GM18873 (cell line): ENCODE measurements around the gene BMP5.

Experiments
- ATAC-seq: cut with Tn5 transposase; IDR thresholded peaks from one replicate; pipeline ENCODE4 v1.9.1; 2021; ENCODE audit warnings: mild to moderate bottlenecking, moderate library complexity, moderate number of reproducible peaks; ENCODE audit not compliant: unreplicated experiment, low FRiP score

Gene BMP5

DNA sequence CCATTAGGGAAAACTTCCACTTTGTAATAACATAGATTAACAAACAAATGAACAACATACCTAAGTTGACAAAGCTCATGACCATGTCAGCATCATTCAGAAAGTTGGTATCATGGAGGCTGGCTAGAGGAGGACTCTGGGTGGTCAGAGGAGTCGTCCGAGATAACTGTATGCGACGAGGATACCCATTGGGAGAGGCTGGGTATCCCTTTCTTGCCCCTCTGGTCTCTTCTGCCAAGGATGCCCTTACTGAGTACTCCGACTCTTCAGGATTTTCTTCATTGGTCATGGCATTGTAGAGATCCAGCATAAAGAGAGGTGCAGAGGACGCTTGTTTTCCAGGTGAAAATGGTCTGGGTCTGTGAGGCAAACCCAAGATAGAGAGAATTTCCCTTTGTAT lies 1.1 kb downstream of the BMP5 start:
- ATAC-seq: no peak

DNA sequence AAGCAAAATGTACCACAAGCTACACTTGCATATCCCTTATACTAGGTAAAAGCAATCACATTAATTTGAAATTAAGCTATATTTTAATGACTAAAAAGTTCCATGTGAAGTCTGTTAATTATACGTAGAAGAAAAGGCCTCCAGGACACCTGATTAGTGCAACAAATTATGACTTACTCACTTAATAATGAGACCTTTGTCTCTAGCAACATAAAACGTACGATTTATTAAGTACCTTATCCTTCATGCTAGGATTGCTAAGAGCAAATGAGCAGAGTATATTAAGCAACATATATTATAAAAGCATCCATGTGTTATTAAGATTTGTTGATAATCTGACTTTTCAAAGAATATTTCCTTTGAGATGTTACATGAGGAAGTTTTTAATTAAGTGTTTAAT lies 2.5 kb downstream of the BMP5 start:
- ATAC-seq: no peak

DNA sequence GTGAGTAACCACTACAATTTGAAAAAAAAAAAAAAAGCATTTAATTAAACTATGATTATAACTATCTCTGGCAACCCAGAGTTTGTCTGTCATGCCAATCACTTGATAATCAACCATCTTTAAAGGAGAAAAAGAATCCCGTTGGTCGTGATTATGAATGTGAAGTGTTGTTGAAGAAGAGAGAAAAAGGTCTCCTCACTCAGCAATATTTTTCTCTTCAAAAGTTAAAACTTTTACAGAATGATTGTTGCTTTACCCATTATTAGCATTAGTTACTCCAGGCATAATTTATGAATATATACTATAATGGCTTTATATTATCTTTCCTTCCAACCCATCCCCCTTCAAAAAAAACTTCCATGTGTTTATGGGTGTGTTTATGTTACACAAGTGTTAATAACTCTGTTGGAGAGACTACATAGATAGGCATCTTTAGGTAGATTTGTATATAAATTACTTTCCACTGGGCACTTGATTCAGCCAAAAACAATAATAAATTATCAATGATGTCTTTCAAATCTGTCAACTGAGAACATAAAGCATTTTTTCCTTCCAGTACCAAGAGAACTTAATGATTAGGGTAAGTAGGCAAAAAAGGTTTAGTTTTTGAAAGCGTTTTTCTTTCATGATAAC lies 5.1 kb downstream of the BMP5 start:
- no peak for ATAC-seq

DNA sequence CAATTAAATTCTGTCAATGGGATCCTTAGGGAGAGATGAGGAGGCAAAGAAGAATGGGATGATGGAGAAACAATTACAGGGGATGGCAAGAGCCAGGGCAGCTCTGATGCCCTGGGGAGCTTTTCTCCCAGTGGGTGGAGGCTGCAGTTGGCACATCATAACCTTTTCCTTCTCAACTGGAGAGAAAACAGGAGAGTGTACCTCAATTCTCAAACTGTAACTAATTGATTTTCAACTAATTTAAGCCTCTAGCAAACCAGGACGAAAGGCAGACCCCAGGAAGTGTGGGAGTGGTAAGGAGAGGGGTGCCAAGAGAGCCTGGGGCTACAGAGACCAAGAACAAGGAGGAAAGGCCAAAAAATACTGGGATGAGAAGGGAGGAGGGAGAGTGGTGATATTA lies 5.7 kb downstream of the BMP5 start:
- no peak for ATAC-seq

DNA sequence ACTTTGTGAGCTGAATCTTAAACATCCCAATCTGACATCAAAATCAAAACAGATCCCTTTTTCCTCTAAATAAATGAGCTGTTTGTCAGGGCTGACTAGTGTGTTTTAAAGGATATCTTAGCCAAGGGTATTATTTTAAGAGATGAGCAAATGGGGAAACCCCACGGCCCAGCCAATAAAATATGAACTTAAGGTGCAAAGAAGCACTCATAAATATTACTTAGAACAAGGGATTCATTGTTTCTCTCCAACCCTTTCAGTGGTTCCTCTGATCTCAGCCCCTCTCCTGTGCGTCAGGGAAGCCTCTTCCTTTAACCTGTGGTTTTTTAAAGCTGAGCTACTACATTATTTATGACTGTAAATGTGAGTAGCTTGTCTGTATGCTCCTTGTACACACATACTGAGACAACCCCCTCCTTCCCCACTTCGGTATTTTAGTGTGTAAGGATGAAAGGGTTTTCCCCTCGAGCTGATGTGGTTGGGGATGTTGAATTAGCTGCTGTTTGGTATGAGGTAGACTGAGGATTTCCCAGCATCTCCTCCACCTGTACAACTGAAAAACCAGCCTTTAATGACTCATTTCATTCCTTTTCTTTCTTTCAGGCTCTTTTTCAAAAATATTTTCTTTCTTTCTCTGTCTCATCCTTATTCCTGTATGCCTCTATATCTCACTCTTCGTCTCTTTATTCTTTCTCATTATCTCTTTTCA lies 6.5 kb downstream of the BMP5 start:
- ATAC-seq: peak; percentile 98

DNA sequence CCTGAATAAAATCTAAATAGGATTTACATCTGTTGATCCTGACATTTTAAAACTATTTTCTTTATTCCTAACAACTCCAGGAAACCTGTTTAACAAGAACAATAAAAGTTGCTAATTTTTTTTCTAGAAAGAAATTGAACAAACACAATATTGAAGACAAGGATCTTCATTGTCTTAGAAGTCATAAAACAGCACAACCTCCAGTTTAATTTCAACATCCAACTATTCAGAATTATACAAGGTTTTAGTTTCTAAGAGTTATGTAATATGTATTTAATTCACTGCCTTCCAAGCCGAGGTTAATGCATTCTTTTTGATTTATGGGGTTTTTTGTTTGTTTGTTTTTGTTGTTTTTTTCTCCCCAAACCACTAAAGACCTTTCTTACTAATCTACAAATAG lies 7.2 kb downstream of the BMP5 start:
- no peak for ATAC-seq

DNA sequence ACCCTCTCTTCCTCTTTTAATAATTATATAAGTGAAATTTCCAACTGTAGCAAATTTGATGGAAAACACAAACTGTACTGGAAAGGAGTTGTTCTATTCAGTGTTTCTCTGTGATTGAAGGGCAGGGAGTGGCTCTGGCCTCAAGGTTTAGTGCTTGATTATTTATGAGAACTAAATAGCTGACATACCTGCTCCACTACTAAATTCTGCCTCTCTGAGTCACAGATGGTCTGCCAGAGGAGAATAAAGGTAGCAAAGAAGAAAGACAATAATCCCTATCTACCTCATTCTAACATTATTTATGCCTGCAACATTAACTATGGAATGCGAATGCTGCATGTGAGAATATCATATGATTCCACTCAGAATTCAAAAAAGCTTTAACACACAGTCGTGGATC lies 9.3 kb downstream of the BMP5 start:
- ATAC-seq: no peak

DNA sequence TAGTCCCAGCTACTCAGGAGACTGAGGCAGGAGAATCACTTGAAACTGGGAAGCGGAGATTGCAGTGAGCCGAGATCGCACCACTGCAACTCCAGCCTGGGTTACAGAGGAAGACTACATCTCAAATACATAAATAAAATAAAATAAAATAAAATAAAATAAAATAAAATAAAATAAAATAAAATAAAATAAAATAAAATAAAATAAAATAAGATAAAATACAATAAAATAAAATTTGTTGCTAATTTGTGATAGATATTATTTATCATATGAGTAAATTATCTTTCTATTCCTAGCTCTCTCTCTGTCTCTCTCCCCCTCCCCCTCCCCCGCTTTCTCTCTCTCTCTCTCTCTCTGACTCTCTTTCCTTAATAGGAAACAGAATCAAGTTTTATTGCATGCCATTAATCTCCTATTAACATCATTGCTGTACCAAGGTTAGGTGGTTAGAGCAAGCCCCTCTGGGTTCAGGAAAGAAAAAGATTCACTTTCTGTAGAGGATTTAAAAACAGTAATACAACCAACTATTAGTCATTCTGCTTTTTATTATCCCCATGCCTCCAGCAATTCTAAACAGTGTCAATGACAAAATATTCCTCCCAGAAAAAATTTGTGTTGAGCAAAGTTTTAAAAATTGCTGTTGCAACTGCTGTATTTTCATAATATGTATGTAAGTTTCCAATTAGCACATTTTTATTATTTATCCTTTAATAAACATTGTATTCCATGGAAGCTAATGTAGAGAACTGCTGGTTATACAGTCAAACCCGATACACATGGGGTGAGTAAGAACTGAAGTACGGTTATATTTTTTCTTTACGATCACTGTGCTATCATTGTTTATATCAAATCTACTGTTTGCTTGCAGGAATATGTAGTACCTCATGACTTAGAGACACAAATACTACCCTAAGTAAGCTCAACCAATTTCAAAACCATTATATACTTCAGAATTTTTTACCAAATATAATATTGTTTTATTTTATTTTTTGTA lies 22.1 kb downstream of the BMP5 start:
- ATAC-seq: no peak

DNA sequence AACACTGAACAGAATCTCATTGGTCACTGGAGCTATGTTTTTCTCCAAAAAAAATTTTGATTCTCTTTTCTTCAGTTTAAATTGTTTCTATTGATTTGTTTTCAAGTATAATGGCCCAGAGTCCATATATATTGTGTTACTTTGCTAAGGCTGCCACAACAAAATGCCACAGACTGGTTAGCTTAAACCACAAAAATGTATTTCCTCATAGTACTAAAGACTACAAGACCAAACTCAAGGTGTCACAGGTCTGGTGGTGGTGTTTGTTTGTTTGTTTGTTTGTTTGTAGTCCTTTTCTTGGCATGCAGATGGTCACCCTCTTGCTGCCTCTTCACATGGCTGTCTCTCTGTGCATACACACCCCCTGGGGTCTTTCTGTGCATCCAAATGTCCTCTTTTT lies 34.0 kb downstream of the BMP5 start:
- no peak for ATAC-seq

DNA sequence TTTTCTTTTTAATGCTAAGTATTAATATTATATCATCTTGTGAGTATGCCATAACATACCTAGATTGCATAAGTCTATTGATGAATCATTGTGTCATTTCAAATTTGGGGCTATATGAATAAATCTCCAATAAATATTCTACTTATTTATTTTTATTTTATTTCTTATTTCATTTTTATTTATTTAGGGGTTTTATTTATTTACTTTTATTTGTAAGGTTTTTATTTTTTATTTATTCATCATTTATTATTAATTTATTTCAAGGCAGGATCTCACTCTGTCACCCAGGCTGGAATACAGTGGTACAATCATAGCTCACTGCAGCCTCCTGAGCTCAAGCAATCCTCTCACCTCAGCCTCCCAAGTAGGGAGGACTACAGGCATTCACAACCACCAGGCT lies 36.3 kb downstream of the BMP5 start:
- no peak for ATAC-seq

DNA sequence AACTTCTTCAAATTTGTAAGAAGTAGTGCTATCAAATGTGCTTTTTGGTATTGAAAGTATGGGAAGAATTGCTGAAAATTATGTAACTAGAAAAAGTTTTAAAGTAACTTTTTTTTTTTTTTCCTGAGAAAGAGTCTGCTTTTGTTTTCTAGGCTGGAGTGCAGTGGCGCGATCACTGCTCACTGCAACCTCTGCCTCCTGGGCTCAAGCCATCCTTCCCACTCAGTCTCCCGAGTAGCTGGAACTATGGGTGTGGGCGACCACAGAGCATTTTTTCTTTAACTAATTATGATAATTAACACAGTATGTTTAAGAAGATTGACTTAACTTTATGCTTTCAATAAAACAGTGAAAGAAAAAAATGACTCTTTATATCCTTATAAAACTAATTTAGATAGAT lies 38.4 kb downstream of the BMP5 start:
- ATAC-seq: no peak

DNA sequence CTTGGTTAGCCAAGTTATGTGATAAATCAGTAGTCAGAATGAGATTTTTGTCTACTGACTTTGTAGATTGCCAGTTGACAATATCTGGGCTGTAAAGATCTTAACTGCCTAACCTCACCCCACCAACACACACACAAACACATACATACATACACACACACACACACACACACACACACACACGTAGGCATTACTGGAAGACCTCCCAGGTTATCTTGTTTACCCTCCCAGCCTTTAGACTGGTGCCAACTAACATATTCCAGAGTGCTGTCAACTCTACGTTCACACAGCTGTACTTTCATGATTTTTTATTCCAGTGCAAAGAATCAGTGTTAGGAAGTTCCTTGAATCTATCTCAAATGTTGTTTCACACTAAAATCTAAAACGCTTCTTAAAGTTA lies 38.9 kb downstream of the BMP5 start:
- ATAC-seq: no peak

DNA sequence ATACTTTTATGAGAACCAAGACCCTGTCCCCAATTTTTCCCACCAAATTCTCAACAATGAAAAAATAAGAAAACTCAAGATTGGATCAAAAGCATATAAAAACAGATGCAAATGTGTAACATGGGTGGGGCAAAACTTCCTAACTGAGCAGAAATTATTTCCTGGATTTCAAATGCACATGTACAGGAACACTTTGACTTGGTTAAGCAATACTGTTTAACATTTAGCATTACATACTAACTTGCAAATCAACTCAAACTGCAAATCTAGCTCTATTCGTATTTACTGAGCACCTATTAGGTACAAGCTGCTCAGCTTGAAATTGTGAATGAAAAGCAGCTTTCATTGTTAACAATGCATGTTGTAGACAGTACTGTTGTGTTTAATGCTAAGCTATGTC lies 40.2 kb downstream of the BMP5 start:
- ATAC-seq: no peak

DNA sequence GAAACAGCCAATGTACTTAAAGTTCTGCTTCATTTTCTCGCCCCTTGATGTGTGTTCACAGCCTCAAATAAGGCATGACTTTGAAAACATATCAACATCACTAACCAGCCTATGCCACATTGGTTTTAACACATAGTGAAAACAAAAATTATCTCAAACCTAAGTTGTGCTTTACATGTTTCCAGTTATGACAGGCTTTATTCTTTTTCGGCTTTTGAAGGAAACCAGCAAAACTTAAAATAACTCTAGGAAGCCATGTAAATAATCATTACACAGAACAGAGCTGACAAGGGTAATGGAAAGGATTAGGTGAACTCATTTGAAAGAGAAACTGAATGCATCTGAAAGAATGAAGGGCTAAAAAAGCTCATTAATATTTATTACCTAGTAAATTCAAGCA lies 42.1 kb downstream of the BMP5 start:
- ATAC-seq: peak; percentile 73

DNA sequence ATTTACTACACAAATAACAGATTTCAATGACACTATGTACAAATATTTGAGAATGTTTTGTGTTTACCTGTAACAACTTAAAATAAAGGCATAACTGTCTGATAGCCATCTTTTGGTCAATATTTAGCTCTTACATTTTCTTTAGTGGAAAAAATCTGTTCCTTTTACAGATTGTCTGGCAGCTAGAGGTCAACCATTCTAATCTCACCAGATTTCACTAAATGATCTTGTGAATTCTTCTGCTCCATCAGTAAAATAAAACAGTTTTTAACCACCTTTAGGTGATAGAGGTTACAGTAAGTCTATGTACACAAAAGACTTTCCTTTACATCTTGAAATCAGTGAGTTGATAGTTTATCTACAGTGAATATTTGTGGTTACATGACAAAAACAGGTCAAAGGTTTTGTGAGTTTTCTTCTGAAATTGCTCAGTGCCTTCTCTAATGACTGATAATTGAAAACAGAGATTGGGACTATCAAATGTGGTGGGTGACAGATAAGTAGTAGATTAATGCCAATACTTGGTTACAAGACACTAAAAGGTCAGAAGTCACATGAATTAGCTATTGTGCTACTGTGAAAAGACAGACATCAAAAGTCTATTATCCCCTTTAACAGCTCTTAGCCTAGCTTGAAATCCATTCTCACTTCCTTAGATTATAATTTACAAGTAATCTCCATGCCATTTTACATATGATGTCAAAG lies 47.4 kb downstream of the BMP5 start:
- no peak for ATAC-seq

DNA sequence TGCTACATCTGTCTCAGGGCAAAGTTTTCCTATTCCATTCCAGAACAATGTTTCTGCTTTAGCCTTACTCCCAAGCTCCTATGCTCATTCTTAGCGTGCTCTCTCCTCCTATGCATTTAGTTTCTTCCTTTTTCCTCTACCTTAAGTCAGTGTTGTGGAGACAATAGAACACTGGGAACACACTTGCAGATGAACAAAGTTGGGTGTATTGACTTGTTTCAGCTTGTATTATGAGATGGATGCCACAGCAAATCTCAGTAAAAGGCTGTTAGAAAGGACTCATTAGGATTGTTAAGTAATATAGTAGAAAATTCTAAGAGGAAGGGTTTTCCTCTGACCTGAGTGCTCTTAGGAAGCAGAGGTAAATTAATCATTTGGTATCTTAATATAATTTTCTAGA lies 48.4 kb downstream of the BMP5 start:
- no peak for ATAC-seq

DNA sequence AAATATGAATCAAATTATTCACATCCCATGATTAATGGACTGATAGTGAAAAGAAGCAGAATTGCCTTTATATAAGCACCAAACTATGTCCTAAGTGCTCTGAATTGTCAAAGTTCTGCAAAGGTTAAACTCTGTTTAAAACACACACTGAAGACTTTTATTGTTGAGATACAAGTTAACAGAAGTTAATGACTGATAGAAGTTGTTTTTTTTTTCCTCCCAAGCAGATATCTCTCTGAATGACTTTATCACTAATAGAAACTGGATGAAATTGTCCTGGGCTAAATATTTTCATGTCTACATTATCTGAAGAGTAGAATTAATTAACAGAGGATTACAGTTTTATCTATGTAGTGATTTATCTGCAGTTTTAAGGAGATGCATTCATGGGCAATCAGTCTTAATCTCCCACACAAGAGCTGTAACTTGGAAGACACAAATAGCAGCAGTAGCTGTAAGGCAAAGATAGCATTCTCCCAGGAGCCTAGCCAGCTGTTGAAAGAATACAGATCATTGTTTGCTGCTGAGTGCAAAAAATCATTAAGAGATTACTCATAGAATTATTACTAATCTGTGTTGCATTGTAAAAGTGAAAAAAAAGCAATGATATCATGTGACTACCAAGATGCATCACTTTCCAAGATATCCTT lies 49.9 kb downstream of the BMP5 start:
- no peak for ATAC-seq

DNA sequence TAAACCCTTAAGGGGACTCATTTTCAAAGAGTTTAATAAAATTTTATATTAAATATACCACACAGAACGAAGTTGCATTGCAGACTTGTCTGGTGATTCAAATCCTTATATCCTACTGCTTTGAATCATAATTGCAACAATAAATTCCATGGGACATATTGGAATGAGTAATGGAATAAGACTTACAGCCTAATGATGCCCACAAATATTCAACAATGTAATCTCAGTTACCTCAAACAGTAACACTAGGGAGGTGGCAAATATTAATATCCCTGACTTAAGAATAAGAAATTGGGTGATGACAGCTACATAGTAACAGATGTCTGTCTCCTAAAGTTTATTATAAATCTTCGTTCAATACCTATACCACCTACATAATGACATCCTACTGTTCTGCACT lies 52.6 kb downstream of the BMP5 start:
- no peak for ATAC-seq

DNA sequence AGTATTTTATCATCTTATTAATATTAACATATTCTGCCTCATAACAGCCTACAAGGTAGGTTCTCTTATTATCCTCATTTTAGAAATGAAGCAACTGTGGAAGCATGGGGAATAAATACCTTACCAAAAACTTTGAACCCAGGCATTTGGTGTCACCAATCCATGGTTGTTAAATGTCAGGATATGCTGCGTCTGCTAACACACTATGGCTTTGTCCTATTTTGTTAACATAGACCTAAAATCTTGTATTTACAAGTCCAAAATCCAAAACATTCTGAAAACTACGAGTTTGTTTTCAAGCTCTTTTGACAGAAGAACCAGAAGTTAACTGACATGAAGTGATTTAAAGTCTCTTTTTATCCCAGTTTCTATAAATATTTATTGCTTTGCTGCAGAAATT lies 53.4 kb downstream of the BMP5 start:
- ATAC-seq: no peak

DNA sequence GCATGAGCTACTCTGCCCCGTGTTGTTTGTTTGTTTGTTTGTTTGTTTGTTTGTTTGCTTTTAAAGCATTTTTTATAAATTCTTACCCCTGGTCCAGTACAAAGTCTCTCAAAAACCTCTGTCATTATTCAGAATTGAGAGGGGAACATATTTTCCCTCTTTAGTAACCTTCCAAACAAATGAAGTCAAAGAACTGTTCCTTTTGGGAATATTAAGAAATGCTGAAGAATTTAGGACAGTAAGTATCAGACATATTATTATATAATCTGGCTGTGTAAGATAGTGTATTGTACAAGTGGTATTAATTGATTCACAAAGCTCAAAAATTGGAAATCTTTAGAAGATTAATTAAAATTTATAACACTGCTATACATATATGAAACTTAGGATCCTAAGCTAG lies 54.7 kb downstream of the BMP5 start:
- ATAC-seq: no peak
